IPS-NIHi11 (cell line): ENCODE results near the gene CYBRD1.
"Not testable (repeated sequence)": the region's sequence is repeated elsewhere in the genome, so short reads cannot be mapped to it uniquely, and the experiment has no call there.

Experiments
- DNase-seq: peaks from one replicate; pipeline ENCODE4 v3.0.0; 2012; ENCODE audit warnings: mixed read lengths, low spot score

CYBRD1 gene

GRCh38 chr2:171522052-171522787 lies at the start of gene CYBRD1:
TSS of gene CYBRD1 (plus strand) at chr2:171522474. CDS start at chr2:171522546, 72 bp downstream.
- peak; percentile 66 for DNase-seq

GRCh38 chr2:171475979-171476378 lies 46.3 kb upstream of the CYBRD1 start:
- no peak for DNase-seq

GRCh38 chr2:171478345-171478744 lies 43.9 kb upstream of the CYBRD1 start:
- no peak for DNase-seq

DNA sequence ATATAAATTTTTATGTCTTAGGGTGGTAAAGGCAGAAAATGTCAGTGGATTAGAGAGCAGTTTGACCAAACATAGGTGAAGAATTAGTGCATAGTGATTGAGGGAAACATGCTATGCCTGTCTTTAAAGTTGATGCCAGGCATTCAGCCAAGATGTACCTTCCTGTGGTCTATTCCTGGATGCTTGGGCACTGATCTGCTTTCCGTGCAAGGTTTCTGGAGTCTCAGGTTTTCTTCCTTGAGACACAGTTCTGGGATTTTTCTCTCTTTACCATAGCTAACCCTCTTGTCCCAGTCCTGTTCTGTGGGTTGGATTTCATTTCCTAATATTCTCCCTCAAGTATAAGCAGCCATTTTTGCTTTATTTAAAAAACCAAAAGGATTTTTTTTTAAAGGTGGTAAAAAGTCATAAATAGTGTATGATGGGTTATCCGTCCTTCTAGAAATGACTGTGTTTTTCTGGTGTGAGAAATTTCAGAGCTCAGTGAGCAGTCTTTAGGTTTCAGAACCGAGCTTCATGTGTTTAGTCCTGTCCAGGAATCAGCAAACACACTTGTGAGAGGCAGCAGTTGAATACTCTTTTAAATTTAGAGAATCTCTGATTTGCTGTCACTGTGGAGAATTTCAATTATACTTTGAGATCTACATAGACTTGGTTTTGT lies 43.0 kb upstream of the CYBRD1 start:
- no peak for DNase-seq

GRCh38 chr2:171480908-171481307 lies 41.4 kb upstream of the CYBRD1 start:
- no peak for DNase-seq

DNA sequence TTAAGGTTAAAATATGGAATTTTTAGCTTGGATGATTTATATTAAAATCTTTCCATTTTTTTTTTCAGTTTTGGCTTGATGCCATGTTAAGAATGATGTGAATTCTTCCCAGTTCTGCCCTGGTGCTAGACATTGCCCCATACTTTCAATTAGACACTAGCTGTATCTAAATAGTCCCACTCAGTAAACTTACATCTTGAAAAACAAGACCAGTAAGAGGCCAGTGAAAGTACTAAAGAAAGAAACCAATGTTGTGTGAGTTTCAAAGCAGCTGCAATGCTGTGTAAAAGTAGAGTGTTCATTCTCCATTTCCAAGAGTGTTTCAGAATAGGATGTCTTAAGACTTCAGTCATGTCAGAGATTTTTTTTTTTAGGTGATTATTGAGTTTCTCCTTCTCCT lies 40.0 kb upstream of the CYBRD1 start:
- DNase-seq: no peak

DNA sequence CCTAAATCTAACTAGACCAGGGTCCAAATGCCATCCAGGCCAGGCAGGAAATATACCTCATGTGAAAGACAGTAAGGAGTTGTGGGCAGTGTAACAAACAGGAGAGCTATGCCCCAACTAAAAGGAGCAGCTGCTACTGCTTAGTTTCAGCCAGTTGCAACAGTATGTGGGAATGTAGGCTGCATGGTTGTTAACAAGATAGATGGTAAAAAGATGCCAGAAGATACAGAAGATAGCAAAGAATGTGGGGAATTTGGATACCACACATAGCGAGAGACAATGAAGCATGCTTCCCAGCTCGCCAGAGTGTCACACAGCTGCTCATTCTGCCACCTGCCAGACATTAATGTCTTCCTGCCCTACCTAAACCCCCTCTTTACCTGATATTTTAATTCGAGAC lies 39.4 kb upstream of the CYBRD1 start:
- DNase-seq: peak; percentile 12

- no peak for DNase-seq
These were observed 38.5 kb upstream of the CYBRD1 start for GRCh38 chr2:171483793-171484192.

- no peak for DNase-seq
These were observed 37.2 kb upstream of the CYBRD1 start for GRCh38 chr2:171485116-171485515.

DNA sequence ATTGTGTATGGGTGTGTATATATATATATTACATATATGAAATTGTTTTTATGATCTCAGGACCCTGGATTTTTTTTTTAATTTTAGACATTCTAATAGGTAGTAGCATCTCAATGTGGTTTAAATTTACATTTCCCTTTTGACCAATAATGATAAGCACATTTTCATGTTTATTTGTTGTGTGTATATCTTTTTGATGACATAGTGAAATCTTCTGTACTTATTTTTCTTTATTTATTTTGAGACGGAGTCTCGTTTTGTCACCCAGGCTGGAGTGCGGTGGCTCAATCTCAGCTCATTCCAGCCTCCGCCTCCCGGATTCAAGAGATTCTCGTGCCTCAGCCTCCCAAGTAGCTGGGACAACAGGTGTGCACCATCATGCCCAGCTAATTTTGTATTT lies 35.1 kb upstream of the CYBRD1 start:
- DNase-seq: no peak

GRCh38 chr2:171487803-171488259 lies 34.4 kb upstream of the CYBRD1 start:
- DNase-seq: no peak

- DNase-seq: no peak
These were observed 31.7 kb upstream of the CYBRD1 start for GRCh38 chr2:171490577-171490976.

DNA sequence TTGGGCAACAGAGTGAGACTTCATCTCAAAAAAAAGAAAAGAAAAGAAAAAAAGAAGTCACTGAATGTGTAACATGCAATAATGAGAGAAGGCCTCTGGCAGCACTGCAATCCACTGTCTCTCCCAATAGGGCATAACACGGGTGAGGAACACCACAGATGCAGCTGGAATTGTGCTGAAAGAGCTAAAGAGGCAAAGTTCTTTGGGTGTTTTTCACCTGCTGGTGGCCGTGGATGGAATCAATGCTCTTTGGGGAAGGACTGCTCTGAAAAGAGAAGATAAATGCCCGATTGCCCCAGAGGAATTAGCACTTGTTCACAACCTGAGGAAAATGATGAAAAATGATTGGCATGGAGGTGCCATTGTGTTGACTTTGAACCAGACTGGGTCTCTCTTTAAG lies 31.0 kb upstream of the CYBRD1 start:
- DNase-seq: no peak

- DNase-seq: no peak
These were observed 29.6 kb upstream of the CYBRD1 start for GRCh38 chr2:171492664-171493063.

DNA sequence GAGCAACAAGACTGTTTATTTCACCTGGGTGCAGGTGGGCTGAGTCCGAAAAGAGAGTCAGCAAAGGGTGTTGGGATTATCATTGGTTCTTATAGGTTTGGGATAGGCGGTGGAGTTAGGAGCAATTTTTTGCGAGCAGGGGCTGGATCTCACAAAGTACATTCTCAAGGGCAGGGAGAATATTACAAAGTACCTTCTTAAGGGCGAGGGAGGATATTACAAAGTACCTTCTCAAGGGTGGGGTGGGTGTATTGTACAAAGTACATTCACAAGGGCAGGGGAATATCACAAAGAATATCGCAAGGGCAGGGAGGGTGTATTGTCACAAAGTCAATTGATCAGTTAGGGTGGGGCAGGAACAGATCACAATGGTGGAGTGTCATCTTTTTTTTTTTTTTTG lies 24.6 kb upstream of the CYBRD1 start:
- not testable (repeated sequence) for DNase-seq

DNA sequence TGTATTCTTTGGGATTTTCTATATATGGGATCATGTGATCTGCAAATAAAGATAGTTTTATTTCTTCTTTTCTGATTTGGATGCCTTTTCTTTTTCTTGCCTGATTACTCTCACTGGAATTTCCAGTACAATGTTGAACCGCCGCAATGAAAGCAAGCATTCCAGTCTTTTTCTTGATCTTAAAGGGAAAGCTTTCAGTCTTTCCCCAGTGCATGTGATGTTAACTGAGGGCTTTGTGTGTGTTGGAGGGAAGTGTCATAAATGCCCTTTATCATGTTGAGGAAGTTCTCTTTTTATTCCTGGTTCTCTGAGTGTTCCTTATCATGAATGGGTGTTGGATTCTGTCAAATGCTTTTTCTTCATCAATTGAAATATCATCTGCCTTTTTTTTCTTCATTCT lies 16.9 kb upstream of the CYBRD1 start:
- no peak for DNase-seq

DNA sequence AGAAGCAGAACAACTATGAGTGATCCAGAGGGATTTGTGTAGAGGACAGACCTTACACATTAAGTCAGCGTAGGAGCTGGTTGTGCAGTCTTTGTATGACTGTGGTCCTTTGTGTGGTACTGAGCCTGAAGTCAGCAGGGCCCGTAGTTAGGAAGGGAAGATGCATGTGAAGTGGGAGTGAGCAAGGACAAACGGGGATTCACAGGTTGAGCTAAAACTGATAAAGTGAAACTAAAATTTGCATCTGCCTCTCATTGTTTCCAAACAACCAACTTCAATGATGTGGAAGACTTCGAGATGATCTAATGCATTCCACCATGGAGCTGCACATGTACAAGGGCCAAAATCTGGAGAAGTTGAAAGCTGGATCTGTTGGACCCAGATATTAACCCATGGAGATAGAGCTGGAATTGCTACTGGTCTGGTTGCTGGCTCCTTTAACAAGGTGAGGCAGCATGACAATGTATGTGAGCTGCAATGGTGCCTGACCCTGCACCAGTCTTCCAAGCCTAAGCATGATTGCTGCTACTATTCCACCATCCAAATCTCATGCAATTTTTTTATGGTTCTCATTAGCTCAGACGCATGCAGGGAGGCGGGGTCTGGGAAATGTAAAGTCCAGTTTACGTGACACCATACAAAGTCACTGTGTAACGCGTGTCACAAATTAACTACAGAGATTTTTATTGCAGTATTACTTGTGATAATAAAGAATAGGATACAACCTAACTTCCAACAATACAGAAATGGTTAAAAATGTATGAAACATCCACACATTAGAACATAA lies 12.1 kb upstream of the CYBRD1 start:
- DNase-seq: no peak

DNA sequence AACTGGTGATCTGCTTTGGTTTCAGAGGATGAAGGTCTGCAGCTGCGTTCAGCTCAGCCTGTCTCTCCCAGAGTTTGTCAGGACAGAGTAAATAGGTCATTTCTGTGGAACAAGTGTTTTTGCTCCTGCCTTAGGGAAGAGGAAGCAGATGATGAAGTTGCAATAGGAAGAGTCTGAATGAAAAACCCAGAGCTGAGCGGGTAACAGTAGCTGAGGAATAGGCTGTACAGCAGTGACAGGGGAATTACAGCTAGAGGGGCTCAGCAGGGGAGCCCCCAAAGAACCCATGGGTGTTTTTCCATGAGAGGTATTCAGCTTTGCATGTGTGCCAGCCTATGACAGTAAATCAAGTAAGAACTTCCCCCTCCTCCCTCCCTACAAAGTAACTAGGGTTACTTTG lies 10.3 kb upstream of the CYBRD1 start:
- no peak for DNase-seq

- no peak for DNase-seq
These were observed 9.5 kb upstream of the CYBRD1 start for GRCh38 chr2:171512683-171513195.

GRCh38 chr2:171513719-171514160 lies 8.5 kb upstream of the CYBRD1 start:
- no peak for DNase-seq

GRCh38 chr2:171514908-171515582 lies 7.2 kb upstream of the CYBRD1 start:
- DNase-seq: no peak
